ENCODE results near the gene MAGEA2.
"Not testable (repeated sequence)": the region's sequence is repeated elsewhere in the genome, so short reads cannot be mapped to it uniquely, and the experiment has no call there.

Gene MAGEA2

GRCh38 chrX:152706500-152706899 is 47.1 kb downstream of the MAGEA2 start:
- not testable (repeated sequence) for DNase-seq (ENCODE audit: low read depth in 2 of 2)

- not testable (repeated sequence) for DNase-seq (ENCODE audit: low read depth in 2 of 2)
These were observed 53.3 kb downstream of the MAGEA2 start for GRCh38 chrX:152700390-152700789.
